ENCODE measurements around the gene AMPD2. TPM values are rescaled to one million over a fixed set of nuclear protein-coding genes. Genes with fewer than 3 reads are reported as not detected.

Gene AMPD2
- polyA plus RNA-seq, 2 of the 4 experiments (the other 2 are of a cell fraction) = 19.3 to 47.2 TPM

- CTCF ChIA-PET = no interaction called here
- no peak for ATAC-seq
Observed at GRCh38 chr1:109622137-109622892, 2.7 kb downstream of the AMPD2 start.

DNA sequence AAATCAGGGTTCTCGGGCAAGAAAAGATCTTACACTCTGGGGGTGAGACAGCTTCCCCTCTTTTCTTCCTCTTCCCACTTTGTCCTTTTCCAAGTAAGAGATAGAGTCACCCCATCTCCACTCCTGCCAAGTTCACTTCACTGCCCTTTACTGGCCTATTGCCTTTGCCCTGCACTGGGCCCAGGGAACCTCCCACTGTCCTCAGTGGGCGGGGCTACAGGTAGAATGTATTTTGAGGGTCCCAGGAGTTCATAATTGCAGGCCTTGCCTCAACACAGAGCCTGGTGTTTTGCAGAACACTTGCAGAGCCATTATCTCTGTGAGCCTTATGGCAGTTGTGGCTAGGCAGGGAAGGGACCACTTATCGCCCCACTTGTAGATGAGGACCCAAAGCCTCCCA, 3.3 kb downstream of the AMPD2 start:
- no peak for ATAC-seq
- no peaks in the 10 kb centered on the region for H3K9me3 ChIP-seq
- CTCF ChIA-PET = no interaction called here
- H3K4me1 ChIP-seq = peaks cover 24% of the 10 kb centered on the region
- TF ChIP-seq POLR2AphosphoS2 (conservative IDR thresholded peaks at IDR 0.05; ENCODE audit: low read length) (no peak), MAFK (IDR thresholded peaks at IDR 0.05; ENCODE audit: partially characterized antibody) (no peak)
- no peak for DNase-seq (ENCODE audit: low read depth in 1 of 2, low spot score in 1 of 2)
- H3K4me2 ChIP-seq = no peak overlapping the region
- no peak for FAIRE-seq
- H3K4me3 ChIP-seq = no peak overlapping the region
- WGBS (ENCODE audit: missing lambda C conversion rate) = 78% methylated on average over 3 of the region's 3 CpGs
- POLR2A ChIA-PET = no interaction called here
- H3K27ac ChIP-seq = no peak overlapping the region

More at GRCh38 chr1:109622137-109622892, 2.7 kb downstream of the AMPD2 start:
- DNase-seq (ENCODE audit: low read depth in 1 of 2, low spot score in 1 of 2) (no peak), FAIRE-seq (no peak)
- WGBS (ENCODE audit: missing lambda C conversion rate) = 100% methylated on average over 4 of the region's 11 CpGs
- H3K4me3 ChIP-seq = no peak overlapping the region
- TF ChIP-seq RARB (CRISPR knock-in tag; IDR thresholded peaks at IDR 0.05) = no peak
- peak overlapping the region; percentile 89; the same call in 2 of the 3 replicates for H3K4me2 ChIP-seq
- peaks cover 27% of the 10 kb centered on the region for H3K4me1 ChIP-seq
- POLR2A ChIA-PET = no interaction called here
- H3K27ac ChIP-seq = 0 out of 6 replicates have a peak overlapping the region, but pooled peaks of 1 of the 2 experiments have one; percentile 13
- H3K9me3 ChIP-seq = no peaks in the 10 kb centered on the region

- no peak for ATAC-seq
- no peak for FAIRE-seq
- Histone ChIP-seq H3K9me3 (no peaks in the 10 kb centered on the region), H3K4me1 (peaks cover 27% of the 10 kb centered on the region), H3K4me2 (no peak overlapping the region), H3K27ac (peak overlapping the region in 1 of 2 experiments; percentile 39; a peak in 1 of 6 replicates), H3K4me3 (no peak overlapping the region)
- WGBS (ENCODE audit: missing lambda C conversion rate) = 89% methylated on average over 4 of the region's 11 CpGs
- TF ChIP-seq NPAS2 (CRISPR knock-in tag; IDR thresholded peaks at IDR 0.05; ENCODE audit: borderline replicate concordance) (no peak), TP53 (CRISPR knock-in tag; IDR thresholded peaks at IDR 0.05) (no peak), HOXB5 (CRISPR knock-in tag; IDR thresholded peaks at IDR 0.05) (no peak), TFCP2L1 (CRISPR knock-in tag; IDR thresholded peaks at IDR 0.05) (no peak), EHMT2 (IDR thresholded peaks at IDR 0.05; ENCODE audit: low read depth) (no peak), MYC (IDR thresholded peaks at IDR 0.05; ENCODE audit: borderline replicate concordance, low read length) (no peak), ZC3H11A (IDR thresholded peaks at IDR 0.05) (no peak)
- ChIA-PET CTCF (interaction anchor here (2.7 to 21.4 kb wide), 4 partner anchors 16 to 360 kb away, joined by 9 to 295 read pairs (median 13); partner anchors contain the start of gene AHCYL1), POLR2A (no interaction called here)
- DNase-seq (ENCODE audit: low read depth in 1 of 2, low spot score in 1 of 2) = no peak
Observed at GRCh38 chr1:109623601-109624161, 4.0 kb downstream of the AMPD2 start.

DNA sequence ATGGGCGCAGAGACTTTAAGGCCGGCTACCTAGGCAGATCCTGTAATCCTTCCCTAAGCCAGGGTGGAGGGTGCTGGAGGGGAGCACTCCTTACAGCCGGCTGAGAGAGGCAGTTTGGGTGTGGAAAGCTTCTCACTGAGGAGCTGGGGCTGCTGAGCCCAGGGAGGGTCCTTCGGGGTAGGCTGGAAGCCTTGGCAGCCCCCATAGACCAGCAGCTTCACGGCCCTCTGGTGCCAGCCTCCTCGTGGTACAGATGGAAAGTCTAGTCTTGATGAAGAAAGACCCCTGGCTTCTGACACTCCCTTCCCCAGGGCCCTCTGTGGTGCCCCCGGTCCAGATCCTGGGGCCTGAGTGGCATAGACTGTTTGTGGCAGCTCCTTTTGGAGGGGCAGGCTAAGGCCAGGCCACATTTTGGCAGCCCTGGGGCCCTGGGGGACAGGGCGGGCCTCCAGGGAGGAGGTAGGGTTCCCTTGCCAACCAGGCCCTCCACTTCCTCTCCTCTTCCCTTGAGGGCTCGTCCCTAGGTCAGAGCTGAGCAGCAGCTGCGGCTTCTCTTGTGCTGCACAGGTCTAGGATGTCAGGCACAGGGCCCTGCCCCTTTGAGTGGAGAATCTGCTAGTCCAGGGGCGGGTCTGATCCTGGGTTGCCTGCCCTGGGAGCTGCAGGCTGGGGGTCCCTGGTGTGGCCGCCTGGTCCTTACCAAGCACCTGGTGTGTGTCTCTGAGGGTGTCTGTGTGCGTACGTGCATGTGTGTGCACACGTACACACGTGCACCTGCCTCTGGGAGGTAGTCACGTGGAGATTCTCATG, 4.8 kb downstream of the AMPD2 start:
- Histone ChIP-seq H3K27ac (peak overlapping the region in 1 of 2 experiments; percentile 11; a peak in 1 of 6 replicates), H3K4me2 (no peak overlapping the region), H3K4me3 (no peak overlapping the region), H3K9me3 (no peaks in the 10 kb centered on the region), H3K4me1 (peaks cover 21% of the 10 kb centered on the region)
- DNase-seq (ENCODE audit: low read depth in 1 of 2, low spot score in 1 of 2) (no peak), FAIRE-seq (no peak), ATAC-seq (no peak)
- ChIA-PET POLR2A (no interaction called here), CTCF (interaction anchor here (1.5 to 21.4 kb wide), 5 partner anchors 16 to 360 kb away, joined by 5 to 295 read pairs (median 11); partner anchors contain the start of gene AHCYL1)
- no peak for TF ChIP-seq BCL3 (IDR thresholded peaks at IDR 0.05)
- TF ChIP-seq POLR2AphosphoS2 (conservative IDR thresholded peaks at IDR 0.05; ENCODE audit: low read length) = no peak
- no peak for TF ChIP-seq BHLHE40 (IDR thresholded peaks at IDR 0.05; ENCODE audit: low read depth, low read length)
- TF ChIP-seq, protein P1, sequence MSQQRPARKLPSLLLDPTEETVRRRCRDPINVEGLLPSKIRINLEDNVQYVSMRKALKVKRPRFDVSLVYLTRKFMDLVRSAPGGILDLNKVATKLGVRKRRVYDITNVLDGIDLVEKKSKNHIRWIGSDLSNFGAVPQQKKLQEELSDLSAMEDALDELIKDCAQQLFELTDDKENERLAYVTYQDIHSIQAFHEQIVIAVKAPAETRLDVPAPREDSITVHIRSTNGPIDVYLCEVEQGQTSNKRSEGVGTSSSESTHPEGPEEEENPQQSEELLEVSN (IDR thresholded peaks at IDR 0.05; ENCODE audit: borderline replicate concordance, low read depth) = no peak
- no peak for TF ChIP-seq ZNF302 (CRISPR knock-in tag; IDR thresholded peaks at IDR 0.05)
- no peak for TF ChIP-seq EHF (CRISPR knock-in tag; IDR thresholded peaks at IDR 0.05)
- WGBS (ENCODE audit: missing lambda C conversion rate) = 97% methylated on average over 10 of the region's 17 CpGs
